ENCODE data around the gene CCDC6.
"Not testable (repeated sequence)": the region's sequence is repeated elsewhere in the genome, so short reads cannot be mapped to it uniquely, and the experiment has no call there.

CCDC6 gene

DNA sequence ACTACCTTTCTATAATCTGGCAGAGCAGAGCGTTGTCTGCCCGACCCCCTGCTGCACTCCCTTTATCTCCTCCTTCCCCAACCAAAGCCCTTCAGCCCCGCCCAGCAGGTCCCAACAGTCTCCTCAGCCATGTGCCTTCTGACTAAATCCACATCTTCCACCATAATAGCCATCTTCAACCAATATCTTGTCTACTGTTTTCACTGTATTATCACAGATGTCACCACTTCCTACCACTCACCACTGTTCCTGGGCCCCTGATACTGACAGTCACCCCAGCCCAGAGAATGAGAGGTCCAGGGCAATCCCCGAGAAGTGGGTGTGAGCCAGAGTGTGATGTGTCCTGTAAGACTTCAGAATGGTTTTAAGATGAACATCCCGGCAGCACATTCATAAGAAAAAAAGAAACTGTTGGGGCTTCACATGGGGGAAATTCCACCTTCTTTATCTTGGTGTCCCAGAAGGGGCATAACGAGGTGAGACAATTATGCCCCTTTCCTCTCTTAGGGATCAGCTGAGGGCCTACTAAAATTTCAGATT, 25.3 kb downstream of the CCDC6 start:
- DNase-seq (ENCODE audit: low read depth in 1 of 2, low spot score in 1 of 2) = peak in 1 of 2 donors; percentile 42

GRCh38 chr10:59880019-59880717, 26.2 kb downstream of the CCDC6 start:
- no peak for DNase-seq (ENCODE audit: low read depth in 1 of 2, low spot score in 1 of 2)

GRCh38 chr10:59879363-59879913, 26.9 kb downstream of the CCDC6 start:
- DNase-seq (ENCODE audit: low read depth in 1 of 2, low spot score in 1 of 2) = no peak

DNA sequence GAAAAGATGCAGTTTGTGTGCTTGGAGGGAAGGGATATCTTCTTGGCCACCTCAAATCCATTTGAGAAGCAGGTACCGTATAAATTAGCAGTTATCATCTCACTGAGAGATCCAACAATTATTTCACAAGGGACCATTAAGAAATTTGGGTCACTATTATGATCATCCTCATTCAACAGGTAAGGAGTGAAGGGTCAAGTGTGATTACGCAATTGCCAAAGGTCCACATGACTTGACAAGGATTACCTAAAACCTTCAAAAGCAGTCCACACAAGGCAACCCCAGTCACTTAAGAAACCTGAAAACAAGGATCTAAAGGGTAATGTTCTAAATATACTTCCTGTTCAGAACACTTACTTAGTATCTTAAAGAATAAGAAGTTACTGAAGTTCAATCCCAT, 27.4 kb downstream of the CCDC6 start:
- no peak for DNase-seq (ENCODE audit: low read depth in 1 of 2, low spot score in 1 of 2)

DNA sequence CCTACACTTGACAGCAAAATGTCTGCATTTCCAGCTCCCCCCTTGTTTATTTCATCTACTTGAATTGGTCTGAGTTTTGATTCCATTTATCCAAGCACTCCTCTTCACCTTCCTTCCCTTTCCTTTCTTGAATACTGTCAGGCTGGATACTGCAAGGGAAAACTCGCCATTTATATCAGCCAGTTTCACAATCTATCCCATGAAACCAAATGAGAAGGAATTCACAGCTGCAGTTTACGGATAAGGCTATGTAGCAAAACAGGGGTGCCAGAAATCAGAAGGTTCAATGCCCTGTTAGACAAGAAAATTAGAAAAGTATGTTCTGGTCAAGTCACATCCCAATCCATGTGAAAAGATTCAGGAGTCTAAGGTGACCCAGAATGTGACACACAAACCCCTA, 28.1 kb downstream of the CCDC6 start:
- no peak for DNase-seq (ENCODE audit: low read depth in 1 of 2, low spot score in 1 of 2)

DNA sequence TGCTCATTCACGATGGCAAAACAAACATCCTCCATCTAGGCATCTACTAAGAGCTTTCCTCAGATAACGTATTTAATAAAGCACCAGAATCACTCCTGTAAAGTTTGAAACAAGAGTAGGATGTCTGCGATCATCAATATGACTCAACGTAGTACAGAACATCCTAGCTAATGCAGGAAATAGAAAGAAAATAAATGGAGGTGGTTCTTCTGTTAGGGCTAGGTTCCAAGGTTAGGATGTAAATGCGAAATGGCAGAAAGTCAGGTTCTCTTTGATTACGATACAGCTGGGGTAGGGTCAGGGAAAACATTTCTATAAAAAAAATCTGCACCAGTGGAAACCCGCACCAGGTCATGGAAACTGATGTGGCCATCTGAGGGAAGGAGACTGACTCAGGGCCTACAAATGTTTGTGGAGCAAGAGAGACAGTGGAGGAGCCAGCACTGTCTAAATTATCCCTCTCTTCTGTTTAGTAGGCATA, 29.1 kb downstream of the CCDC6 start:
- no peak for DNase-seq (ENCODE audit: low read depth in 1 of 2, low spot score in 1 of 2)

GRCh38 chr10:59876695-59877094, 29.7 kb downstream of the CCDC6 start:
- DNase-seq (ENCODE audit: low read depth in 1 of 2, low spot score in 1 of 2) = no peak

- not testable (repeated sequence) for DNase-seq (ENCODE audit: low read depth in 1 of 2, low spot score in 1 of 2)
These were observed 30.1 kb downstream of the CCDC6 start for GRCh38 chr10:59876208-59876607.

DNA sequence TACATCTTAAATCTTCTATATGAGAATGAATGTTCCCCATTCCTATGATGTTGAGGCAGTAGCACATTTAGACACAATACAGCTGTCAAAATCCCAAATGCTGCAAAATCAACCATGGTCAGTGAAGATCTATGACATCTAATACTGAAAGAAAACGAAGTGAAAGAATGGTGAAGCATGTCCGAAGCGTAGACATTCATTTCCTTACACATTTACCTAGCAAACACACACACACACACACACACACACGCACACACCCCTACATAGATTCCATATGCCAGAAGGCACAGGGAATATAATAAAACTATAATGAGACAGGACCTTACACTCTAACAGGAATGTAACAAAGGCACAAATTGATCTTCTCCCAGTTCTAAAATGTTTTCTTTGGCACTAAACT, 32.5 kb downstream of the CCDC6 start:
- DNase-seq (ENCODE audit: low read depth in 1 of 2, low spot score in 1 of 2) = no peak

DNA sequence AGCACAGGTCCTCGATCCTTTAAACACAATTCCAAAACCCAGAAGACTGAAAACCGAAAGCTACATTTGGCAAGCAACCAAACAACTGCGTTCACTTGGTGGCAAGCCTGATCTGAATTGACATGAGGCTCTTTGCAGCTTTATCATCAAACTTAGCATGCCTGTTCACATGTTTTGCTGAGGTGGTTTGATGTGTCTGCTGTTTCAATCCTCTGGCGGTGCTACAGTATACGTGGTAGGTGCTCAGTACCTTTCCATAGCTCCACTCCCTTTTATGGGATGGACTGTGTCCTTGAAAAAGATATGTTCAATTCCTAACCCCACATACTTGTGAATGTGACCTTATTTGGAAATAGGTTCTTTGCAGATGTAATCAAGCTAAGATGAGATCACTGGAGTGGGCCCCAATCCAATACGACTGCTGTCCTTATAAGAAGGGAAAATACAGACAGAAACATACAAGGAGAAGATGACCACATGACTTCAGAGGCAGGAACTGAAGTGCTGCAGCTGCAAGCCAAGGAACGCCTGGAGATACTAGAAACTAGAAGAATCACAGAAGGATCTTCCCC, 33.4 kb downstream of the CCDC6 start:
- DNase-seq (ENCODE audit: low read depth in 1 of 2, low spot score in 1 of 2) = no peak

- no peak for DNase-seq (ENCODE audit: low read depth in 1 of 2, low spot score in 1 of 2)
These were observed 36.2 kb downstream of the CCDC6 start for GRCh38 chr10:59870152-59870551.

GRCh38 chr10:59869594-59869940, 36.8 kb downstream of the CCDC6 start:
- no peak for DNase-seq (ENCODE audit: low read depth in 1 of 2, low spot score in 1 of 2)

DNA sequence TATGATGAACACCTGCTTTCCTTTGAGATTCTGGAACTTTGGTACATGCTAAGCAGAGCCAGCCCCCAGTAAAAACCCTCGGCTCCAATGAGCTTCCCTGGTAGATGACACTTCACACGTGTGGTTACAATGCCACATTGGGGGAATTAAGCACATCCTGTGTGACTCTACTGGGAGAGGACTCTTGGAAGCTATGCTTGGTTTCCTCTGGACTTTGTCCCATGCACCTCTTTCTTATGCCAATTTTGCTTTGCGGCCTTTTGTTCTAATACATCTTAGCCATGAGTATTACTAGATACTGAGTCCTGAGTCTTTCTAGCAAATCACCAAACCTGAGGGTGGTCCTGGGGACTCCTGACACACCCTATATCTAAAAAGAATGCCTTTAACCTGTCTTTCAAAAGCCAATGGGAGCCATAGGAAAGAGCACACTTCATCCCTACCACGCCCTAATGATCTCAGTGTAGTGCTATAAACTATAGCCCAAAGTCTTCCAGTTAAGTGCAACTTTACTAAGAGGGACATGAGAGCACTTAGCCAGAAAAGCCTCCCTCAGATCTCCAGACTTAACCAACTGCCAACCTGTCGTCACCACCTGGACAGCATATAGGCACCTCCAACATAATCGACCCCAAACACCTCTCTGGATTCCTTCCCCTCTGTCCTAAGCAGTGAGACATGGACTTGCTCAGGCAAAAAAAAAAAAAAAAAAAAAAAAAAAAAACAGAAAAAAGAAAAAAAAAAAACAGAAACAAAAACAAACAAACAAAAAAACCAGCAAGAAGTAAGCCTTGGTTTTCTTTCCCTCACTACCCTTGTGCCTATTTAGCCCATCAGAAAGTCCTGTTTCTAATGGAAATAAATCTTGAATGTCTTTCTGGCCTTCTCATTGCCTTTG, 37.4 kb downstream of the CCDC6 start:
- no peak for DNase-seq (ENCODE audit: low read depth in 1 of 2, low spot score in 1 of 2)

- DNase-seq (ENCODE audit: low read depth in 1 of 2, low spot score in 1 of 2) = no peak
These were observed 38.8 kb downstream of the CCDC6 start for GRCh38 chr10:59867590-59867989.

GRCh38 chr10:59865101-59865500, 41.3 kb downstream of the CCDC6 start:
- no peak for DNase-seq (ENCODE audit: low read depth in 1 of 2, low spot score in 1 of 2)

- no peak for DNase-seq (ENCODE audit: low read depth in 1 of 2, low spot score in 1 of 2)
These were observed 42.0 kb downstream of the CCDC6 start for GRCh38 chr10:59864141-59864962.

DNA sequence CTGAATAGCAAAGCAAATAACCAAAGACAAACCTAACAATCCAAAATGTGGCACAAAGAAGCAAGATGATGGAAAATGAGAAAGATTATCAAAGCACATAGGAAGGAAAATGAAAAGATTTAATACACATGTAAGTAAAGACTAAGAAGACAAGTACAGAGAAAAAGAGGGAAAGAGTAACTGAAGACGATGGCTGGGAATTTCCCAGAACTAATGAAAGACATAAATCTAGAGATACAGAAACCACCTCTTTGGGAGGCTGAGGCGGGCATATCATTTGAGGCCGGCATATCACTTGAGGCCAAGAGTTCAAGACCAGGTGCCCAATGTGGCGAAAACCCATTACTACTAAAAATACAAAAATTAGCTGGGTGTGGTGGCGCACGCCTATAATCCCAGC, 46.8 kb downstream of the CCDC6 start:
- no peak for DNase-seq (ENCODE audit: low read depth in 1 of 2, low spot score in 1 of 2)

GRCh38 chr10:59857921-59858320, 48.4 kb downstream of the CCDC6 start:
- no peak for DNase-seq (ENCODE audit: low read depth in 1 of 2, low spot score in 1 of 2)

DNA sequence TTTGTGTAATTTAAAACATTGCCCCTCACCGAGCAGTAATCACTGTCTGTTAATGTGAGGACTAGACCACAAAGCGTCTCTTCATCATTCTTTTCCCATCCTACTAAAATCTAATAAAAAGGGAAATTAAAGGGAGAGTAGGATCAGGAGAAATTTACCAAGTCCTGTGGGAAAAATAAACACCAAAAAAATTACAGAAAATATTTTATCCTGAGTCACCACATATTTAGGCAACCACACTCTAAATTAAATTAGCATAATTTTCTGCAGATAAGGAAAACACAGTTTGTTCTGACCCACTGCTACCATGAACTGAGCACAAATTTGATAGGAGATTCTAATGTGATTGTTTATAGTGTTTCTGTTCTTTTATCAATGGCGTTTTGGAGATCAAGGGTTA, 49.3 kb downstream of the CCDC6 start:
- no peak for DNase-seq (ENCODE audit: low read depth in 1 of 2, low spot score in 1 of 2)

DNA sequence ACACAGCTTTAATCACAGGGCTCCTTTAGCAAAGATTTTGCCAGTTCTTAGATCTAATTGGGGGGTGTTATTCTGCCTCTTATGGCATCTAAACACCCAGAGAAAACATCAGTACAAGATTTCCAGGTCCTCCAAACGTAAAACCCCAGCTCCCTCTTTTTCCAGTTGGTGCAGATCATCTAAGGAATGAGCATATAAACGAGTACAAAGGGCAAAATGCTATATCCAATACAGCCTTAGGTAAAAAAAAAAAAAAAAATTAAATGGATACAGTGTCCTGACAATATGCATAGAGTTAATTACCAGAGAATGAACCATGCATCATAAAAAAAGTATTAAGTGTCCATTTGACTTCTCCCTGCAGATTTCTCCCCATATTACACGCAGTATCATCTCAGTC, 50.3 kb downstream of the CCDC6 start:
- no peak for DNase-seq (ENCODE audit: low read depth in 1 of 2, low spot score in 1 of 2)

DNA sequence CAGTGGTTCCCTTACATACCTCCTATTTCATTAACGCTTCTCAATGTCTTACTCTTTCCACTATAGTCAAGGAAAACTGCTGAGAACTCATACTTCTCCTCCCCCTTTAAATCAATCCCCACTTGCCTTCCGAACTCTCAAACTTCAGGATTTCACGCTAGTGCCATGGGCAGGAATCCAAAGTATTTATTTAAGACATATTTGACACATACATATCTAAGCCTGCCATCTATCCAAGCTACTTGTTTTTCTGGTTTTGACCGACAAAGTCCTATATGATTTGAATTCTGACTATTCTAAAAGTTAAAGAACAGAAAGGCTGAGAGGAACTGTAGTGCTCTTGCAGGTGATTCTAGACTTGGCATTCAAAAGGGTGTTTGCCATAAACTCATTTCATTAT, 51.8 kb downstream of the CCDC6 start:
- DNase-seq (ENCODE audit: low read depth in 1 of 2, low spot score in 1 of 2) = no peak

All from stimulated activated CD4-positive, alpha-beta T cell treated with anti-CD3 and anti-CD28 coated beads, Interleukin-15, amount 100 ng/mL, for 1 hour (primary cell).